Thyroid gland (tissue), 4 donors: ENCODE results near the gene ALDH1B1.

ENCODE experiments used
- POLR2A ChIP-seq, 2 donors: fragments of 450-650 bp; IDR thresholded peaks; one replicate each; pipeline ENCODE4 v1.6.1; 2017; ENCODE audit warnings: antibody characterized with exemption in 2 of 2, mild to moderate bottlenecking in 2 of 2, moderate library complexity in 1 of 2
- TF ChIP-seq, protein P1 (sequence below), 6 experiments: fragments of 200-600 bp in 3 of 6; fragments of 450-650 bp in 3 of 6; sonication (generic) in 3 of 6; IDR thresholded peaks; one replicate each; pipeline ENCODE4 v1.5.1; 2016 to 2019; ENCODE audit warnings: antibody characterized with exemption in 6 of 6, mild to moderate bottlenecking in 2 of 6, inconsistent platforms in 1 of 6, moderate library complexity in 1 of 6

DNA sequence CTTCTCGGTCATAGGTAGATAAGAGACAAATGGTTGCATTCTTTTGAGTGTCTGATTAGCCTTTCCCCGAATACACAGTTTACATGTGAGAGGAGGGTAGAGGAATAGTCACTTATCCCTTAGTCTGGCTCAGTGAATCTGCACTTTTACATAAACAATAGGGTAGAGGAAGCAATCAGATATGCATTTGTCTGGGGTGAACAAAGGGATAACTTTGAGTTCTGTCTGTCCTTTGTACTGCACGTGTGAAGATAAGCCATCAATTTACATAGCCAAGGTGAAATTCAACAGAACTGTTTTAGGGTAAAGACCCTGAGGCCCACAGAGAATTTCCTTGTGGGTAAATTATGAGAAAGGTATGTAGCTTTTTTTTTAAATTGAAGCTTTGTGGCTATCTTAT is 41.9 kb downstream of the ALDH1B1 start:
- TF ChIP-seq, protein P1, sequence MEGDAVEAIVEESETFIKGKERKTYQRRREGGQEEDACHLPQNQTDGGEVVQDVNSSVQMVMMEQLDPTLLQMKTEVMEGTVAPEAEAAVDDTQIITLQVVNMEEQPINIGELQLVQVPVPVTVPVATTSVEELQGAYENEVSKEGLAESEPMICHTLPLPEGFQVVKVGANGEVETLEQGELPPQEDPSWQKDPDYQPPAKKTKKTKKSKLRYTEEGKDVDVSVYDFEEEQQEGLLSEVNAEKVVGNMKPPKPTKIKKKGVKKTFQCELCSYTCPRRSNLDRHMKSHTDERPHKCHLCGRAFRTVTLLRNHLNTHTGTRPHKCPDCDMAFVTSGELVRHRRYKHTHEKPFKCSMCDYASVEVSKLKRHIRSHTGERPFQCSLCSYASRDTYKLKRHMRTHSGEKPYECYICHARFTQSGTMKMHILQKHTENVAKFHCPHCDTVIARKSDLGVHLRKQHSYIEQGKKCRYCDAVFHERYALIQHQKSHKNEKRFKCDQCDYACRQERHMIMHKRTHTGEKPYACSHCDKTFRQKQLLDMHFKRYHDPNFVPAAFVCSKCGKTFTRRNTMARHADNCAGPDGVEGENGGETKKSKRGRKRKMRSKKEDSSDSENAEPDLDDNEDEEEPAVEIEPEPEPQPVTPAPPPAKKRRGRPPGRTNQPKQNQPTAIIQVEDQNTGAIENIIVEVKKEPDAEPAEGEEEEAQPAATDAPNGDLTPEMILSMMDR (IDR thresholded peaks at IDR 0.05) = no peak
- TF ChIP-seq POLR2A (IDR thresholded peaks at IDR 0.05) = no peak
